ENCODE results near the gene NEAT1.

The NEAT1 gene

DNA sequence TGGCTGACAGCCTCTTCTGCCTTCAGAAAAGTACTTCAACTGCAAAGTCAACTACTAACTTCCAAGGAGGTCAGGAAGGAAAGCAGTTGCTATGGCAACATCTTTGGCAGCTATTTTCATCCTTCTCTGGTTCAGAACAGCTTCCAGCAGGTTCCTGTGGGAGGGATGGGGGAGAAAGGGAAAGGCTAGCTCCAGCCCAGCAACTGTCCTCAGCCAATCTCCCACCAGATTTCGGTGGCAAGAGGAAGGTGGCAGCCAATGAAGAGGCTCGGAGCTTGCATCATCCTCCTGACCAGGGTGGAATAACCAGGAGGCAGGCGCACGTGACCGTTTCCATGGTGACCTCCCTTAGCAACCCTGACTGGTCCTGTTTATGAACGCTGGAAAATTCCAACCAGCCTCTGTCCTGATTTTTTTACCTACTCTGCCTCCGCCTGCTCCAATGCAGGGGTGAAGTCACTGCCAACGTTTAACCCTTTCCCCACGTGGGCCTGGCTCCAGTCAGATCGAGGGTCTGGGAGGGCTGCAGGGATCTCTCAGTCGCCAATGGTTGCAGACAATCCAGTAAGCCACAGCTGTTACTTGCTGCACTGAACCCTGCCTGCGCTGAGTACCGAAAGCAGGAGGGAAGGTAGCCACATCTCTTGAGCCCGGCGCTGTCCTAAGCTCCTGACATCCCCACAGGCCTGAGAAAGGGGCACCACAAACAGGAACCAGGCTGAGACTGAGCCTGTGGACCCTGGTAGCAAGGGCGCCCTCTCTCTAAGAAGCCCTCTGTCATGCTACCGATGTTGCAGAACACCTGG lies 65.1 kb downstream of the NEAT1 start:
- Histone ChIP-seq H4K20me1 (ENCODE audit: insufficient read depth, low read length, poor library complexity, severe bottlenecking) (no peaks in the 10 kb centered on the region), H3K9me2 (replicated peaks; ENCODE audit: low read depth, low read length) (no peaks in the 10 kb centered on the region), H3K4me3 (ENCODE audit: low read length, poor library complexity, severe bottlenecking) (peak overlapping the region; percentile 49), H2AFZ (ENCODE audit: low read length) (peak overlapping the region; percentile 32; the same call in 1 of the 2 replicates), H3K79me2 (ENCODE audit: insufficient read depth, low read length) (no peaks in the 10 kb centered on the region), H3K9ac (ENCODE audit: low read depth, low read length, poor library complexity, severe bottlenecking) (peak overlapping the region; percentile 51), H3K27me3 (ENCODE audit: insufficient read depth, low read length, poor library complexity, severe bottlenecking) (no peaks in the 10 kb centered on the region), H3K4me2 (ENCODE audit: low read depth, low read length, poor library complexity, severe bottlenecking) (peak overlapping the region; percentile 79), H3K4me1 (ENCODE audit: insufficient read depth, low read length, poor library complexity, severe bottlenecking) (peaks cover 40% of the 10 kb centered on the region), H3F3A (ENCODE audit: low read depth) (no peaks in the 10 kb centered on the region), H3K36me3 (ENCODE audit: insufficient read depth, low read length) (no peaks in the 10 kb centered on the region), H3K9me3 (ENCODE audit: insufficient read depth, low read depth, low read length) (no peaks in the 10 kb centered on the region)
- TF ChIP-seq, protein P1, sequence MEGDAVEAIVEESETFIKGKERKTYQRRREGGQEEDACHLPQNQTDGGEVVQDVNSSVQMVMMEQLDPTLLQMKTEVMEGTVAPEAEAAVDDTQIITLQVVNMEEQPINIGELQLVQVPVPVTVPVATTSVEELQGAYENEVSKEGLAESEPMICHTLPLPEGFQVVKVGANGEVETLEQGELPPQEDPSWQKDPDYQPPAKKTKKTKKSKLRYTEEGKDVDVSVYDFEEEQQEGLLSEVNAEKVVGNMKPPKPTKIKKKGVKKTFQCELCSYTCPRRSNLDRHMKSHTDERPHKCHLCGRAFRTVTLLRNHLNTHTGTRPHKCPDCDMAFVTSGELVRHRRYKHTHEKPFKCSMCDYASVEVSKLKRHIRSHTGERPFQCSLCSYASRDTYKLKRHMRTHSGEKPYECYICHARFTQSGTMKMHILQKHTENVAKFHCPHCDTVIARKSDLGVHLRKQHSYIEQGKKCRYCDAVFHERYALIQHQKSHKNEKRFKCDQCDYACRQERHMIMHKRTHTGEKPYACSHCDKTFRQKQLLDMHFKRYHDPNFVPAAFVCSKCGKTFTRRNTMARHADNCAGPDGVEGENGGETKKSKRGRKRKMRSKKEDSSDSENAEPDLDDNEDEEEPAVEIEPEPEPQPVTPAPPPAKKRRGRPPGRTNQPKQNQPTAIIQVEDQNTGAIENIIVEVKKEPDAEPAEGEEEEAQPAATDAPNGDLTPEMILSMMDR (conservative IDR thresholded peaks at IDR 0.05; ENCODE audit: low read length): peak; percentile 36
- no peak for TF ChIP-seq EZH2phosphoT487 (IDR thresholded peaks at IDR 0.05; ENCODE audit: borderline replicate concordance)

DNA sequence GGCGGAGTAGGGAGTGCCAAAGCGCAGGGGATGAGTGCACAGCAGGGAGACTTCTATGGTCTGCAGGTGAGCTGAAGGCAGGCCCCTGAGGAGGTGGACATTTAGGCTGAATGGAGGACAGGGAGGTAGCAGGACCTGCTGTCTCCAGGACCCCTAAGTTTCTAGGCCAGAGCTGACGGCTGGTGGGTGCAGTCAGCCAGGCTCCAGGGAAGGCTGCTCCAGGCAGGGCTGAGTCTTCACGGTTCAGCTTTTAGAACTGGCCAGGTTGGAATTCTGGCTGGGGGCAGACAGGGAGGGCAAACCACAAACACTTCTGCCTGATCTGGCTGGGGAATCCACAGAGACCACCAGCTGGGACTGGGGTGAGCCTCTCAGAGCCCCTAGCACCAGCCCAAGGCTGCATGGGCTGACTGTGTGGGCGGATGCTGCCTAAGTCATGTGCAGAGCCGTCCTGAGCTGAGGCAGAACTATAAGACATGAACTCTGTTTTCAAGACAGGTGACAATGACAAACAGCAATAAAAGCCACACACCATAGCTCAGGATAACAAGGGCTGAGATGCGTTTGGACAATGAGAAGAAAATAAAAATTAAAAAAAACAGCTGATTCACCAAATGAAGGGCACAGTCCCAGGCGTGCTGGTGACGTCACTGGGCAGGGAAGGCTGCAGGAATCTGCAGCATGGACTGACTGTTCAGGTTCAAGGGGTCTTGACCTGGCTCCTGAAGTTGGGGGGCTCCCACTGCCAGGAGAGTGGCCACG lies 65.9 kb downstream of the NEAT1 start:
- H2AFZ ChIP-seq (ENCODE audit: low read length): no peak overlapping the region
- H3K4me3 ChIP-seq (ENCODE audit: low read length, poor library complexity, severe bottlenecking): no peak overlapping the region
- no peaks in the 10 kb centered on the region for H3K9me3 ChIP-seq (ENCODE audit: insufficient read depth, low read depth, low read length)
- H3K9me2 ChIP-seq (replicated peaks; ENCODE audit: low read depth, low read length): no peaks in the 10 kb centered on the region
- no peaks in the 10 kb centered on the region for H4K20me1 ChIP-seq (ENCODE audit: insufficient read depth, low read length, poor library complexity, severe bottlenecking)
- TF ChIP-seq EZH2phosphoT487 (IDR thresholded peaks at IDR 0.05; ENCODE audit: borderline replicate concordance): no peak
- TF ChIP-seq, protein P1 (conservative IDR thresholded peaks at IDR 0.05; ENCODE audit: low read length): 0 out of 2 replicates have a peak, but pooled peaks have one; percentile 7
- H3K79me2 ChIP-seq (ENCODE audit: insufficient read depth, low read length): no peaks in the 10 kb centered on the region
- peaks cover 45% of the 10 kb centered on the region for H3K4me1 ChIP-seq (ENCODE audit: insufficient read depth, low read length, poor library complexity, severe bottlenecking)
- no peaks in the 10 kb centered on the region for H3K27me3 ChIP-seq (ENCODE audit: insufficient read depth, low read length, poor library complexity, severe bottlenecking)
- peak overlapping the region; percentile 38 for H3K9ac ChIP-seq (ENCODE audit: low read depth, low read length, poor library complexity, severe bottlenecking)
- peak overlapping the region; percentile 79 for H3K4me2 ChIP-seq (ENCODE audit: low read depth, low read length, poor library complexity, severe bottlenecking)
- no peaks in the 10 kb centered on the region for H3F3A ChIP-seq (ENCODE audit: low read depth)
- H3K36me3 ChIP-seq (ENCODE audit: insufficient read depth, low read length): no peaks in the 10 kb centered on the region

DNA sequence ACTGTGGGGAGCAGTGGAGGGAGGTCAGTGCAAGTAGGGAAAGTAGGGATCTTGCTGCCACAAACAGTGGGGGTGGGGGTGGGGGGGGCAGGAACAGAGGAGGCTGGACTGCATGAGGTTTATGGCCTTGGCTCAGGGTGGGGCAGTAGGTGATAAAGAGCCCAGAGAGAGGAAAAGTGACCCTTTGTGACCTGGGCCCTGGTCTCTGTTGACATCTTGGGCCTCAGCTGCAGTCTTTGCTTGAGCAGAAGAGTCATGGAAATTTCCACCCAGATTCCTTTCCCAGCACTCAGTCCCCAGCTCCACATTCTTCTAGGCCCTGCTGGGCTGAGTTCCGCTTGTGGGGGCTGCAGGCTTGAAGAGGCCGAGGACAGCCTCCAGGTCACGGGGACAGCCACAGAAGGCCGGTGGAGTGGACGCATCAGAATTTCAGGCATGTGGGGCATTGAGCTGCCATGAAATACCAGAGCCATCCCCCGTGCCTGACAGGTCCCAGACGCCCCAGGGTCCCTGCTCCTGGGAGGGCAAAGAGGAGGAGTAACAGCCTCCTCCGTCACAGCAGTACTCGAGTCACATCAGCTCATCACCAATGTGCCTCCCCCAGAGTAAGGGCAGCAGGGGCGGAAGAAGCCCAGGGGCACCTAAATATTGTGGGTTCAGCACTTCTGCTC lies 66.6 kb downstream of the NEAT1 start:
- Histone ChIP-seq H3K4me3 (ENCODE audit: low read length, poor library complexity, severe bottlenecking) (no peak overlapping the region), H3K79me2 (ENCODE audit: insufficient read depth, low read length) (no peaks in the 10 kb centered on the region), H3K9me2 (replicated peaks; ENCODE audit: low read depth, low read length) (no peaks in the 10 kb centered on the region), H3K9me3 (ENCODE audit: insufficient read depth, low read depth, low read length) (no peaks in the 10 kb centered on the region), H3K4me2 (ENCODE audit: low read depth, low read length, poor library complexity, severe bottlenecking) (no peak overlapping the region), H4K20me1 (ENCODE audit: insufficient read depth, low read length, poor library complexity, severe bottlenecking) (no peaks in the 10 kb centered on the region), H2AFZ (ENCODE audit: low read length) (no peak overlapping the region), H3K4me1 (ENCODE audit: insufficient read depth, low read length, poor library complexity, severe bottlenecking) (peaks cover 49% of the 10 kb centered on the region), H3K27me3 (ENCODE audit: insufficient read depth, low read length, poor library complexity, severe bottlenecking) (no peaks in the 10 kb centered on the region), H3F3A (ENCODE audit: low read depth) (no peaks in the 10 kb centered on the region), H3K36me3 (ENCODE audit: insufficient read depth, low read length) (no peaks in the 10 kb centered on the region), H3K9ac (ENCODE audit: low read depth, low read length, poor library complexity, severe bottlenecking) (peak overlapping the region; percentile 38)
- TF ChIP-seq, protein P1 (conservative IDR thresholded peaks at IDR 0.05; ENCODE audit: low read length): no peak
- TF ChIP-seq EZH2phosphoT487 (IDR thresholded peaks at IDR 0.05; ENCODE audit: borderline replicate concordance): no peak
